ENCODE measurements around the gene ATP6AP2.

DNA sequence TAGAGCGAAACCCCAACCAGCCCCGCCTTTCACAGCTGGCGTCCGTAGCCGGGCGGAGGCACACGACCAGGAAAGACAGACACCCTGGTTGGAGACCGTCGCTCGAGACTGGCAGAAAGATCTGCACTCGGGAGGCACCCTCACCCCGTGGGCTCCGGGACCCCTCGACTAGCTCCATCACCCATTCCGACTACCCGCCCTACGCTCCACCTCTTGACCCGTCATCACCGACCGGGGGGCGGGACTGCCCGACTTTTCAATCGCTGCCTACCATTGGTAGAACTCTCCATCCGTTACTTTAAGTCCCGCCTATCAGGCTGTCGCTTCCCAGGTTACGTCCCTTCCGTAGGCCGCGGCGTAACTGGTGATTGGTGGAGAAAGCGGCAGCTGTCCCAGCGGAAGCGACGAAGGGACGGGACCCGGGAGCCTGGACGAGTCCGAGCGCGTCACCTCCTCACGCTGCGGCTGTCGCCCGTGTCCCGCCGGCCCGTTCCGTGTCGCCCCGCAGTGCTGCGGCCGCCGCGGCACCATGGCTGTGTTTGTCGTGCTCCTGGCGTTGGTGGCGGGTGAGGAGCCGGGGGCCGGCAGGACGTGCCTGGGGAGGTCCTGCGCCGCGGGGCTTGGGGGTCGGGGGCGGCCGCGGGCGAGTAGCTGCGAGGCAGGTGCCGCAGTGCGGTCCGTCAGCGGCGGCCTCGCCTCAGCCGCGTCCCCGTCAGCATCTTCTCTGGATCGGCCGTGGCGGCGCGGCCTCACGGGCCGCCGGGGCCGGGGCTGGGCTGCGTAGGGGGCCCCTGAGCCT lies at the start of gene ATP6AP2:
- TF ChIP-seq, protein P1, sequence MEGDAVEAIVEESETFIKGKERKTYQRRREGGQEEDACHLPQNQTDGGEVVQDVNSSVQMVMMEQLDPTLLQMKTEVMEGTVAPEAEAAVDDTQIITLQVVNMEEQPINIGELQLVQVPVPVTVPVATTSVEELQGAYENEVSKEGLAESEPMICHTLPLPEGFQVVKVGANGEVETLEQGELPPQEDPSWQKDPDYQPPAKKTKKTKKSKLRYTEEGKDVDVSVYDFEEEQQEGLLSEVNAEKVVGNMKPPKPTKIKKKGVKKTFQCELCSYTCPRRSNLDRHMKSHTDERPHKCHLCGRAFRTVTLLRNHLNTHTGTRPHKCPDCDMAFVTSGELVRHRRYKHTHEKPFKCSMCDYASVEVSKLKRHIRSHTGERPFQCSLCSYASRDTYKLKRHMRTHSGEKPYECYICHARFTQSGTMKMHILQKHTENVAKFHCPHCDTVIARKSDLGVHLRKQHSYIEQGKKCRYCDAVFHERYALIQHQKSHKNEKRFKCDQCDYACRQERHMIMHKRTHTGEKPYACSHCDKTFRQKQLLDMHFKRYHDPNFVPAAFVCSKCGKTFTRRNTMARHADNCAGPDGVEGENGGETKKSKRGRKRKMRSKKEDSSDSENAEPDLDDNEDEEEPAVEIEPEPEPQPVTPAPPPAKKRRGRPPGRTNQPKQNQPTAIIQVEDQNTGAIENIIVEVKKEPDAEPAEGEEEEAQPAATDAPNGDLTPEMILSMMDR (conservative IDR thresholded peaks at IDR 0.05; ENCODE audit: low read depth in 2 of 2), result no peak
- TF ChIP-seq EZH2phosphoT487 (IDR thresholded peaks at IDR 0.05; ENCODE audit: unreplicated experiment), result no peak
- TF ChIP-seq CREB1 (CRISPR knock-in tag; IDR thresholded peaks at IDR 0.05; ENCODE audit: low read depth), result peak; percentile 90
